Body of pancreas (tissue), 4 donors: ENCODE data around the gene SLC6A11. TPM values are rescaled to one million over a fixed set of nuclear protein-coding genes. Genes with fewer than 3 reads are reported as not detected.
A peak's percentile ranks its signal among the peaks of the same experiment; 100 is the strongest.

Source experiments
- ATAC-seq: fragments of 150-250 bp; one replicate; pipeline ENCODE4 v1.9.1; 2016
- DNase-seq, 4 donors: peaks; one replicate each; pipeline ENCODE4 v3.0.0-alpha.2; 2019
- H3K27ac ChIP-seq, 4 donors: fragments of 200-600 bp; sonication (generic); 1 replicate in 3 of 4; 2 replicates in 1 of 4; pipeline versions ENCODE4 v1.5.1 to v1.6.1; 2016 to 2019; ENCODE audit warnings: mild to moderate bottlenecking in 1 of 4, mixed read lengths in 1 of 4, moderate library complexity in 1 of 4
- H3K27me3 ChIP-seq, 2 donors: fragments of 200-600 bp; sonication (generic); one replicate each; pipeline ENCODE4 v1.6.0; 2016; ENCODE audit warnings: mild to moderate bottlenecking in 1 of 2
- H3K36me3 ChIP-seq, 2 donors: fragments of 200-600 bp; sonication (generic); replicated peaks in 1 of 2; 2 replicates each; pipeline ENCODE4 v1.5.1; 2016; ENCODE audit warnings: low read depth in 2 of 2; ENCODE audit not compliant: insufficient read depth in 1 of 2
- H3K4me1 ChIP-seq: fragments of 200-600 bp; sonication (generic); one replicate; pipeline ENCODE4 v1.6.0; 2016
- H3K4me3 ChIP-seq, 2 donors: fragments of 200-600 bp; sonication (generic); 1 replicate in 1 of 2; 2 replicates in 1 of 2; pipeline ENCODE4 v1.5.1; 2016 to 2019
- H3K9me3 ChIP-seq, 3 donors: fragments of 200-600 bp; sonication (generic); 1 replicate in 2 of 3; 2 replicates in 1 of 3; pipeline ENCODE4 v1.5.1; 2016
- CTCF ChIP-seq, 7 experiments: fragments of 450-650 bp in 4 of 7; fragments of 200-600 bp in 3 of 7; sonication (generic) in 3 of 7; IDR thresholded peaks; one replicate each; pipeline ENCODE4 v1.5.1; 2016 to 2019; ENCODE audit warnings: antibody characterized with exemption in 7 of 7
- POLR2A ChIP-seq, 3 donors: fragments of 450-650 bp; IDR thresholded peaks; one replicate each; pipeline ENCODE4 v1.6.1; 2016; ENCODE audit warnings: antibody characterized with exemption in 3 of 3, mild to moderate bottlenecking in 2 of 3
- WGBS, 2 donors: methylation state at CpG; one replicate each; pipeline ENCODE4 v1.1.5; 2017; 5-methylcytosine and 5-hydroxymethylcytosine counted together
- intact Hi-C: fragments of 100-400 bp; cut with DNase I; formaldehyde crosslinking; loops from one replicate; pipeline ENCODE4 v1.15.1; 2023
- total RNA-seq, 2 donors: library from RNA; depleted of rRNA; stranded (reverse); fragments of >200 nt; gene quantifications; one replicate each; pipeline ENCODE4 v1.1.0, GENCODE V29; 2016

Gene SLC6A11
- total RNA-seq, 2 donors from 2014 or later: 0.52 TPM; not detected in 1

- TF ChIP-seq POLR2A (IDR thresholded peaks at IDR 0.05) (no peak), CTCF (IDR thresholded peaks at IDR 0.05) (no peak)
- Histone ChIP-seq H3K4me1 (no peaks in the 10 kb centered on the region), H3K9me3 (no peaks in the 10 kb centered on the region), H3K27ac (no peak overlapping the region), H3K4me3 (no peak overlapping the region), H3K36me3 (no peaks in the 10 kb centered on the region), H3K27me3 (no peaks in the 10 kb centered on the region)
- ATAC-seq (no peak), DNase-seq (no peak)
- intact Hi-C loops: no loop called here
- WGBS, 2 donors: 63 to 67% methylated on average over 11 to 14 of the region's 15 CpGs
Observed at GRCh38 chr3:10955711-10956453, 139.9 kb downstream of the SLC6A11 start.

- intact Hi-C loops: no loop called here
- H3K27me3 ChIP-seq: no peaks in the 10 kb centered on the region
- no peak for ATAC-seq
- WGBS, 2 donors: 69 to 76% methylated on average over 4 of the region's 4 CpGs
- no peak overlapping the region for H3K4me3 ChIP-seq
- DNase-seq: no peak
- no peak overlapping the region for H3K27ac ChIP-seq
- H3K9me3 ChIP-seq: no peaks in the 10 kb centered on the region
- H3K36me3 ChIP-seq: no peaks in the 10 kb centered on the region
- no peaks in the 10 kb centered on the region for H3K4me1 ChIP-seq
- no peak for TF ChIP-seq POLR2A (IDR thresholded peaks at IDR 0.05)
- no peak for TF ChIP-seq CTCF (IDR thresholded peaks at IDR 0.05)
Observed at GRCh38 chr3:10956531-10956930, 140.5 kb downstream of the SLC6A11 start.

- TF ChIP-seq POLR2A (IDR thresholded peaks at IDR 0.05) (no peak), CTCF (IDR thresholded peaks at IDR 0.05) (no peak)
- no peak for DNase-seq
- 64 to 76% methylated on average over 3 to 6 of the region's 6 CpGs for WGBS, 2 donors
- no peaks in the 10 kb centered on the region for H3K36me3 ChIP-seq
- no peak overlapping the region for H3K27ac ChIP-seq
- no peak overlapping the region for H3K4me3 ChIP-seq
- ATAC-seq: no peak
- no peaks in the 10 kb centered on the region for H3K9me3 ChIP-seq
- H3K4me1 ChIP-seq: no peaks in the 10 kb centered on the region
- intact Hi-C loops: no loop called here
- no peaks in the 10 kb centered on the region for H3K27me3 ChIP-seq
Observed at GRCh38 chr3:10956986-10957385, 141.0 kb downstream of the SLC6A11 start.

GRCh38 chr3:10957976-10958749 lies 142.1 kb downstream of the SLC6A11 start:
- H3K36me3 ChIP-seq: no peaks in the 10 kb centered on the region
- DNase-seq (peak in 3 of 4 donors; percentile 17 to 31 (median 29)), ATAC-seq (no peak)
- no peak overlapping the region for H3K27ac ChIP-seq
- no peaks in the 10 kb centered on the region for H3K9me3 ChIP-seq
- H3K27me3 ChIP-seq: no peaks in the 10 kb centered on the region
- no peak overlapping the region for H3K4me3 ChIP-seq
- intact Hi-C loops: no loop called here
- no peaks in the 10 kb centered on the region for H3K4me1 ChIP-seq
- TF ChIP-seq POLR2A (IDR thresholded peaks at IDR 0.05): no peak
- no peak for TF ChIP-seq CTCF (IDR thresholded peaks at IDR 0.05)
- 65 to 74% methylated on average over 12 to 17 of the region's 17 CpGs for WGBS, 2 donors
